Coronary artery (tissue), 2 donors: ENCODE data around the gene RALBP1.

Source experiments
- DNase-seq: peaks from one replicate; pipeline ENCODE4 v3.0.0-alpha.2; 2017; ENCODE audit warnings: low spot score
- H3K27ac ChIP-seq, 2 donors: fragments of 200-600 bp; sonication (generic); one replicate each; pipeline ENCODE4 v1.5.1; 2016 to 2019
- H3K4me3 ChIP-seq: fragments of 200-600 bp; sonication (generic); 2 replicates; pipeline ENCODE4 v1.5.1; 2016; ENCODE audit warnings: mild to moderate bottlenecking, moderate library complexity
- TF ChIP-seq, protein P1 (sequence below): fragments of 200-600 bp; sonication (generic); IDR thresholded peaks from one replicate; pipeline ENCODE4 v1.5.1; 2019; ENCODE audit warnings: antibody characterized with exemption

Gene RALBP1

DNA sequence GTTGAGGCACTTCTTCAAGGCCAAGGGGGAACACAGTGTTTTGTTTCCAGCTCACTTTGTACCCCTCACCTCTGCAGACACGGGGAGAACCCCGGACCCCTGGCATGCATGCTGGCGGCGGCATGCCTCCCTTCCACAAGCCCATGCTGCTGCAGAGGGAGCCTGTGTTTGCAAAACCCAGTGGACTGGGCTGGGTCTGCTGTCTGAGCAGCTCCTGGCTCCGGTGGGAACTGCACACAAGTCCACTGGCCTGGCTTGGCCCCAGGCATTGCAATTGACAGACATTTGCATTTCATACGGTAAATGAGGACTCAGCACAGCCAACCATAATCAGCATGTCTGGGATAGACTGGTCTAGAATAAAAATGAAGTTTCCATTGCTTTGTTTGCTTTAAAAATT is 62.4 kb downstream of the RALBP1 start:
- TF ChIP-seq, protein P1, sequence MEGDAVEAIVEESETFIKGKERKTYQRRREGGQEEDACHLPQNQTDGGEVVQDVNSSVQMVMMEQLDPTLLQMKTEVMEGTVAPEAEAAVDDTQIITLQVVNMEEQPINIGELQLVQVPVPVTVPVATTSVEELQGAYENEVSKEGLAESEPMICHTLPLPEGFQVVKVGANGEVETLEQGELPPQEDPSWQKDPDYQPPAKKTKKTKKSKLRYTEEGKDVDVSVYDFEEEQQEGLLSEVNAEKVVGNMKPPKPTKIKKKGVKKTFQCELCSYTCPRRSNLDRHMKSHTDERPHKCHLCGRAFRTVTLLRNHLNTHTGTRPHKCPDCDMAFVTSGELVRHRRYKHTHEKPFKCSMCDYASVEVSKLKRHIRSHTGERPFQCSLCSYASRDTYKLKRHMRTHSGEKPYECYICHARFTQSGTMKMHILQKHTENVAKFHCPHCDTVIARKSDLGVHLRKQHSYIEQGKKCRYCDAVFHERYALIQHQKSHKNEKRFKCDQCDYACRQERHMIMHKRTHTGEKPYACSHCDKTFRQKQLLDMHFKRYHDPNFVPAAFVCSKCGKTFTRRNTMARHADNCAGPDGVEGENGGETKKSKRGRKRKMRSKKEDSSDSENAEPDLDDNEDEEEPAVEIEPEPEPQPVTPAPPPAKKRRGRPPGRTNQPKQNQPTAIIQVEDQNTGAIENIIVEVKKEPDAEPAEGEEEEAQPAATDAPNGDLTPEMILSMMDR = no peak
- no peak for DNase-seq
- no peak overlapping the region for H3K4me3 ChIP-seq
- H3K27ac ChIP-seq = no peak overlapping the region

DNA sequence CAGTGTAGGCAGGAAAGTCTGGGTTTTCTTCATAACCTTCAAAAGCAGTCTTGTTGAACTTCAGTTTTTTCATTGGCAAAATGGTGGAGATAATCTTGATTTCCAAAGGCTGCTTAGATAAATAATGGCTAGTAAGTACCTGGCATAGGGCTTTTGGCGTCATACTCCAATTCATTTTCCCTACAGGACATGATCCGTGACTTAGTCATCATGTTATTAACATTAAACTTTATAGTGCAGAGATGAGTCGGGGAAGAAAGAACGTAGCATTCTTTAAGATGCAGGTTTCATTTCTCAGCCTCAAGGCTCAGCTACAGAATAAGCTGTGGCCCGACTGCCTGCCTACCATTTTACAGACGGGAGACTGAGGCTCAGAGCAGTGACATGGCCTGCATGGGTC is 64.0 kb downstream of the RALBP1 start:
- H3K4me3 ChIP-seq = no peak overlapping the region
- DNase-seq = no peak
- no peak overlapping the region for H3K27ac ChIP-seq
- TF ChIP-seq, protein P1 = no peak

DNA sequence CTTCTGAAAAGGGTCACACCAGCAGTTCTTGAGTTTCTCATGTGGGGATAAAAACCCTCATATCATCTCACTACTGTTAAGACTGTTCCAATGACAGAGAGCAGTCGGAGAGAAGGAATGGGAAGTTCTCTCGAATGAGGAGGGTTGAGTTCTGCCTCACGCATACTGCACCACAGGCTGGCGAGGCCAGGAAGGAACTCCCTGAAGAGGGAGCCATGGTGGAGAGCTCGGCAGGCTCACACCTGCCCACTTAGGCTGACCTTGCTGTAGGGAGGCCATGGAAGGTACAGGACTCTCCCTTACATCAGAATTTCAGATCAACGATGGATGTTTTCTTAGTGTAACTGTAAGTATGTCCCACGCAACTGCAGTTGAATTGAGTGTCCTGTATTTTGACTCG is 64.6 kb downstream of the RALBP1 start:
- H3K27ac ChIP-seq = no peak overlapping the region
- DNase-seq = no peak

DNA sequence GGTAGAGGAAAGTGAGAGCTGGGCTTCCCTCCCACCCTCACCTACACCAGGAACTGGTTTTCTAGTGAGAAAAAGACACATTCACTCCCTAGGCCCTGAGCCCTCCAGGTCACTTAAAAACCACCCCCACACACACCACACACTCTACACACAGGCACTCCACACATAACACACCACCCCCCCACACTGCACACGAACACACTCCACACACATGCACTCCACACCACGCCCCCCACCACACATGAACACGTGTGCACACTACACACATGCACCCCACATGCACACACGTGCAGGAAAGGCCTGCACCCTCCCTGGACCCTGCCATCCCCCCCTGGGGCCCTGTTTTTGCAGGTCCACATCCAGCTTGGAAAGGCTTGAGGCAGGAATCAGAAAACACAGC is 67.6 kb downstream of the RALBP1 start:
- DNase-seq = no peak
- no peak overlapping the region for H3K4me3 ChIP-seq
- TF ChIP-seq, protein P1 = no peak
- no peak overlapping the region for H3K27ac ChIP-seq

More for the DNA sequence above, 64.6 kb downstream of the RALBP1 start:
- TF ChIP-seq, protein P1 = no peak
- H3K4me3 ChIP-seq = no peak overlapping the region

DNA sequence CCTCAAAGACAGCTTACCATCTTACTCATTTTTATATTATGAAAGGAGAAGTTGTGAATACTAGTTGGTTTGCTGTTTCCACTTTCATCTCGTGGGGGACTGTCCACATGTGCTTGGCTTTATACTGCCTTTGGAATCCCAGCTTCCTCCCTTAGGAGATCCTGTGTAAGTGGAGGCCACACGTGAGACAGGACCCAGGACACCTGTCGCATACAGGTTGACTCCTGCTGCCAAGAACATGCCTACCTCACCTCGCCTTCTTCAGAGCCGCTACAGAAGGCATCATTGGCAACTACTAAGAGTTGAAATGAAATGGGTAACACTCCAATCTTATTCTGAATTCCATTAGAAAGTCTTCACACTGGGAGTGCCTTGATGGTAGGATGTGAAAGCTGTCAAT is 69.7 kb downstream of the RALBP1 start:
- DNase-seq = no peak
- Histone ChIP-seq H3K4me3 (no peak overlapping the region), H3K27ac (no peak overlapping the region)
- TF ChIP-seq, protein P1 = no peak

DNA sequence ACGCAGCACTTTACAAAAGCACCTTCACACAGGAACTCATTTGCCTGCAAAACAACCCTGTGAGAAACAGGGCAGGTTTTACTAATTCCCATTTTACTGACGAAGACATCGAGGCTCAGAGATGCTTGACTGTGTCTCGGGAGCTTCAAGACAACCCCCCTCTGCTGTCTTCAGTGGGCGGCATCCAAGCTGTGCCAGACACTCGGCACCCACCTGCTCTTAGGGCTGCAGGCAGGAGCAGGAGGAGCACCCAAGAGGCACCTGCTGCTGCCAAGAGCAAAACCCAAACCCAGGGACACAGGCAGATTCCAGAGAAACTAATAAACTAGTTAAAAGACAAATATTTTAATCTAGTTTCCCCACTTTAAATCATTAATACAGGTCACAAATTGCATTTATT is 71.2 kb downstream of the RALBP1 start:
- TF ChIP-seq, protein P1 = no peak
- H3K4me3 ChIP-seq = no peak overlapping the region

DNA sequence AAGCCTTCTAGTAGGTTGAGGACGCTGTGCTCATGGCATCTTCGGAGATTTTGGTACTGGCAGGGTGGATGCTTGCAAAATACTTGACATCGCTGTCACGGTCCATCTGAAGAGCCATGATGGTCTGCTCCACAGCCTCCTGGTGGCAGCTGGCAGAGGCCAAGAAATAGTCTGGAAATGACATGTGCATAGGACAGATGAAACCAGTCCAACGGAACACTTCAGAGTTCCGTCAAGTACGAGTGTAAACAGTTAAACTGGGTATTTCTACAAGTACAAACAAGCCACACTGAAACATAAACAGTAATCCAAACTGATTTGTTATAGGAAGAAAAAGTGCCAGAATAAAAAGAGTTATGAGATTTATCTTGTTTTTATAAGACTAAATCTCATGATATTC is 72.5 kb downstream of the RALBP1 start:
- DNase-seq = no peak
- TF ChIP-seq, protein P1 = no peak
- no peak overlapping the region for H3K4me3 ChIP-seq
- H3K27ac ChIP-seq = no peak overlapping the region

More for the DNA sequence above, 71.2 kb downstream of the RALBP1 start:
- no peak for DNase-seq
- H3K27ac ChIP-seq = no peak overlapping the region
